Measurements from ENCODE around the gene XRN2.

- TF ChIP-seq EZH2 (IDR thresholded peaks at IDR 0.05; ENCODE audit: borderline replicate concordance) (no peak), CTCF (IDR thresholded peaks at IDR 0.05; ENCODE audit: poor library complexity) (no peak), EZH2phosphoT487 (IDR thresholded peaks at IDR 0.05; ENCODE audit: low read depth, severe bottlenecking, unreplicated experiment) (no peak)
Measured at GRCh38 chr20:21294755-21295154, 8.4 kb upstream of the XRN2 start.

Measured in hepatocyte (in vitro differentiated cells).